ENCODE data around the gene YIPF2.
A peak's percentile ranks its signal among the peaks of the same experiment; 100 is the strongest.

Gene YIPF2

DNA sequence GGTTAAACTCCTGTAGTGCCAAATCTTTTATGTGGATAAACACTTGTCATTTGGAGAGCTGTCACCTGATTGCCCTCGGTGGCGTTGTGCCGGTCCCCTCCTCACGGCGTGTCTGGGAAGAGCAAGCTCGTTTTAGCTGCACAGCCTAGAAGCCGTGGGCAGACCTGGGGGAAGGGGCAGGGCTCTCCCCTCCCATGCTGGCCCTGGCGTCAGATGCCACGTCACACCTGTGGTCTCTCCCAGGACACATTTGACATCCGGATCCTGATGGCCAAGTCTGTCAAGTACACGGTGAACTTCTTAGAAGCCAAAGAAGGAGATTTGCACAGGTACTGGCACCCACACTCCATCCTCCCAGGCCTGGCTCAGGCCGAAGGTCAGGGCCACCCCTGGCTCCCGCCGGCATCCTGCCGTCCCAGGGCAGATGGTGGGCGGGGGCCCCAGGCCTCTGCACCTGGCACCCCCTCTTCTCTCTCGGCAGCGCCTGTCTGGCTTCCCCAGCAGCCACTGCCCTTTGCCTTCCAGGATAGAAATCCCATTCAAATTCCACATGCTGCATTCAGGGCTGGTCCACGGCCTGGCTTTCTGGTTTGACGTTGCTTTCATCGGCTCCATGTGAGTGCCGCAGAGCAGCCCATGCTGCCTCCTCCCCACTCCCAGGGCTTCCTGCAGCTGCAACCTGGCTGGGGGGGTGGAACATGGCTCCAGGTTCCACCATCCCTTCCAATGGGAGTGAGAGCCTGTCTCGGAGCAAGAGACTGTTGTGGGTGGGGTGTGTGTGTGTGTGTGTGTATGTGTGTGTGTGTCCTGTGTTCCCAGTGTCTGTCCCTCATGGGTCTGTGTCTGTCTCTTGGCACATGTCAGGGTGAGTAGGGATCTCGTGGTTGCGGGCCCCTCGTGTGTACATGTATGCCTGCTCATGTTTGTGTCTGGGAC lies 8.8 kb downstream of the YIPF2 start:
- Histone ChIP-seq H3K9me3 (replicated peaks; ENCODE audit: low read length) (no peaks in the 10 kb centered on the region), H3K4me1 (ENCODE audit: control insufficient read depth, insufficient read depth, low read length) (peaks cover 16% of the 10 kb centered on the region), H3K4me2 (ENCODE audit: low read length) (no peak overlapping the region), H3K36me3 (ENCODE audit: insufficient read depth, low read length) (peaks cover 50% of the 10 kb centered on the region), H3K4me3 (ENCODE audit: low read length) (no peak overlapping the region), H3K9ac (ENCODE audit: low read depth, low read length) (no peak overlapping the region), H3K27me3 (ENCODE audit: control insufficient read depth, insufficient read depth, low read length) (no peaks in the 10 kb centered on the region)

- H3K4me2 ChIP-seq (ENCODE audit: low read length), result no peak overlapping the region
- no peak overlapping the region for H3K4me3 ChIP-seq (ENCODE audit: low read length)
- H3K36me3 ChIP-seq (ENCODE audit: insufficient read depth, low read length), result peaks cover 47% of the 10 kb centered on the region
- no peak overlapping the region for H3K9ac ChIP-seq (ENCODE audit: low read depth, low read length)
- no peaks in the 10 kb centered on the region for H3K9me3 ChIP-seq (replicated peaks; ENCODE audit: low read length)
- peaks cover 16% of the 10 kb centered on the region for H3K4me1 ChIP-seq (ENCODE audit: control insufficient read depth, insufficient read depth, low read length)
- no peaks in the 10 kb centered on the region for H3K27me3 ChIP-seq (ENCODE audit: control insufficient read depth, insufficient read depth, low read length)
Observed at GRCh38 chr19:10918359-10918758, 10.1 kb downstream of the YIPF2 start.

GRCh38 chr19:10916602-10917001 lies 11.8 kb downstream of the YIPF2 start:
- peaks cover 48% of the 10 kb centered on the region for H3K36me3 ChIP-seq (ENCODE audit: insufficient read depth, low read length)
- no peak overlapping the region for H3K9ac ChIP-seq (ENCODE audit: low read depth, low read length)
- H3K4me1 ChIP-seq (ENCODE audit: control insufficient read depth, insufficient read depth, low read length), result peaks cover 16% of the 10 kb centered on the region
- H3K9me3 ChIP-seq (replicated peaks; ENCODE audit: low read length), result no peaks in the 10 kb centered on the region
- no peaks in the 10 kb centered on the region for H3K27me3 ChIP-seq (ENCODE audit: control insufficient read depth, insufficient read depth, low read length)
- H3K4me3 ChIP-seq (ENCODE audit: low read length), result no peak overlapping the region
- H3K4me2 ChIP-seq (ENCODE audit: low read length), result no peak overlapping the region

- H3K9me3 ChIP-seq (replicated peaks; ENCODE audit: low read length), result no peaks in the 10 kb centered on the region
- no peak overlapping the region for H3K4me3 ChIP-seq (ENCODE audit: low read length)
- peaks cover 49% of the 10 kb centered on the region for H3K36me3 ChIP-seq (ENCODE audit: insufficient read depth, low read length)
- peaks cover 16% of the 10 kb centered on the region for H3K4me1 ChIP-seq (ENCODE audit: control insufficient read depth, insufficient read depth, low read length)
- no peaks in the 10 kb centered on the region for H3K27me3 ChIP-seq (ENCODE audit: control insufficient read depth, insufficient read depth, low read length)
- H3K4me2 ChIP-seq (ENCODE audit: low read length), result peak overlapping the region; percentile 46
- H3K9ac ChIP-seq (ENCODE audit: low read depth, low read length), result no peak overlapping the region
Observed at GRCh38 chr19:10915130-10916091, 13.0 kb downstream of the YIPF2 start.

DNA sequence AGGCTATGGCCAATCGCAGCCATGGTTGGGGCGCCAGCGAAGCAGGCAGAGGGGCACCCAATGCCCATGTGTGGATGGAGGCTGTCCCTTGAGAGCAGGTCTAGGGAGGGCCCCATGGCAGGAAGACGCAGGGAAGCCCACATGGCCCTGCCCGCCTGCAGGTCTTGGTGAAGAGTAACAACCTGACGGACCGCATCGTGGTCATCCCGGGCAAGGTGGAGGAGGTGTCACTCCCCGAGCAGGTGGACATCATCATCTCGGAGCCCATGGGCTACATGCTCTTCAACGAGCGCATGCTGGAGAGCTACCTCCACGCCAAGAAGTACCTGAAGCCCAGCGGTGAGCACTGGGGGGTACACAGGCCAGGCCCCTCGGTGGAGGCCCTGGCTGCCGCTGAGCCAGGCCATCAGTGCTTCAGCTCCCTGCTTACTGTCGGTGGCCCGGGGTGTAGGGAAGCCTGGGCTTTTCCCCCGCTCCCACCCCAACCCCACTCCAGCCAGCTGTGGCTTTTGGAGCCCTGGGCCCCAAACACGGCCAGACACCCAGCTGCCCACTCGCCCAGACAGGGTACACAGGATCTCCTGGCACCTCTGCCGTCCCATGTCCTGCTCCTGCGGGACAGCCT lies 14.6 kb downstream of the YIPF2 start:
- Histone ChIP-seq H3K27me3 (ENCODE audit: control insufficient read depth, insufficient read depth, low read length) (no peaks in the 10 kb centered on the region), H3K36me3 (ENCODE audit: insufficient read depth, low read length) (peaks cover 45% of the 10 kb centered on the region), H3K4me3 (ENCODE audit: low read length) (no peak overlapping the region), H3K9ac (ENCODE audit: low read depth, low read length) (no peak overlapping the region), H3K4me2 (ENCODE audit: low read length) (no peak overlapping the region), H3K9me3 (replicated peaks; ENCODE audit: low read length) (no peaks in the 10 kb centered on the region), H3K4me1 (ENCODE audit: control insufficient read depth, insufficient read depth, low read length) (peaks cover 16% of the 10 kb centered on the region)

DNA sequence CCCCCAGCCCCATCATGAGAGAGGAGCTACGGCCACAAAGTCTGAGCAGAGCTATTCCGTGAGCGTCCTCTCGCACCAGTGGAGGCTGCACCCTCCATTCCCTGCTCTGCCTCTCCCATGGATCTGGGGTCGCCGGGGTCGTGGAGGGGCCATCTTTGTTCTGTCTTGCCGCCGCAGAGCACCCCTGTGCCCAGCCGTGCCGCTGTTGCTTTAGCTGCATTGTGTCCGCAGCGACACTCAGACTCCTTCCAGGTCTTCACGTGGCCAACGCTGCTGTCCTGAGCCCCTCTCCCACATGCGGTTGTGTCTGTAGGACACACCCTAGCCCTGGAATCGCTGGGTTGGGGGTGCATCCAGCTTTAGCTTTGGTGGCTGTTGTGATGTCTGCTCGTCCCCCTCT lies 15.8 kb downstream of the YIPF2 start:
- Histone ChIP-seq H3K4me1 (ENCODE audit: control insufficient read depth, insufficient read depth, low read length) (peaks cover 16% of the 10 kb centered on the region), H3K4me2 (ENCODE audit: low read length) (no peak overlapping the region), H3K36me3 (ENCODE audit: insufficient read depth, low read length) (peaks cover 49% of the 10 kb centered on the region), H3K4me3 (ENCODE audit: low read length) (no peak overlapping the region), H3K9me3 (replicated peaks; ENCODE audit: low read length) (no peaks in the 10 kb centered on the region), H3K27me3 (ENCODE audit: control insufficient read depth, insufficient read depth, low read length) (no peaks in the 10 kb centered on the region), H3K9ac (ENCODE audit: low read depth, low read length) (no peak overlapping the region)

- peaks cover 16% of the 10 kb centered on the region for H3K4me1 ChIP-seq (ENCODE audit: control insufficient read depth, insufficient read depth, low read length)
- no peak overlapping the region for H3K9ac ChIP-seq (ENCODE audit: low read depth, low read length)
- no peak overlapping the region for H3K4me3 ChIP-seq (ENCODE audit: low read length)
- H3K9me3 ChIP-seq (replicated peaks; ENCODE audit: low read length), result no peaks in the 10 kb centered on the region
- H3K4me2 ChIP-seq (ENCODE audit: low read length), result no peak overlapping the region
- H3K27me3 ChIP-seq (ENCODE audit: control insufficient read depth, insufficient read depth, low read length), result no peaks in the 10 kb centered on the region
- peaks cover 49% of the 10 kb centered on the region for H3K36me3 ChIP-seq (ENCODE audit: insufficient read depth, low read length)
Observed at GRCh38 chr19:10911579-10912363, 16.7 kb downstream of the YIPF2 start.

GRCh38 chr19:10908380-10908960 lies 20.0 kb downstream of the YIPF2 start:
- H3K4me2 ChIP-seq (ENCODE audit: low read length), result no peak overlapping the region
- no peak overlapping the region for H3K9ac ChIP-seq (ENCODE audit: low read depth, low read length)
- peaks cover 36% of the 10 kb centered on the region for H3K36me3 ChIP-seq (ENCODE audit: insufficient read depth, low read length)

GRCh38 chr19:10907925-10908324 lies 20.5 kb downstream of the YIPF2 start:
- no peak overlapping the region for H3K4me2 ChIP-seq (ENCODE audit: low read length)
- H3K9me3 ChIP-seq (replicated peaks; ENCODE audit: low read length), result no peaks in the 10 kb centered on the region
- H3K4me3 ChIP-seq (ENCODE audit: low read length), result no peak overlapping the region
- peaks cover 35% of the 10 kb centered on the region for H3K36me3 ChIP-seq (ENCODE audit: insufficient read depth, low read length)
- no peaks in the 10 kb centered on the region for H3K4me1 ChIP-seq (ENCODE audit: control insufficient read depth, insufficient read depth, low read length)
- H3K27me3 ChIP-seq (ENCODE audit: control insufficient read depth, insufficient read depth, low read length), result no peaks in the 10 kb centered on the region
- no peak overlapping the region for H3K9ac ChIP-seq (ENCODE audit: low read depth, low read length)

More at GRCh38 chr19:10908380-10908960, 20.0 kb downstream of the YIPF2 start:
- Histone ChIP-seq H3K9me3 (replicated peaks; ENCODE audit: low read length) (no peaks in the 10 kb centered on the region), H3K4me1 (ENCODE audit: control insufficient read depth, insufficient read depth, low read length) (no peaks in the 10 kb centered on the region), H3K4me3 (ENCODE audit: low read length) (no peak overlapping the region), H3K27me3 (ENCODE audit: control insufficient read depth, insufficient read depth, low read length) (no peaks in the 10 kb centered on the region)

GRCh38 chr19:10899151-10899653 lies 29.2 kb downstream of the YIPF2 start:
- Histone ChIP-seq H3K4me3 (ENCODE audit: low read length) (no peak overlapping the region), H3K9me3 (replicated peaks; ENCODE audit: low read length) (no peaks in the 10 kb centered on the region), H3K4me2 (ENCODE audit: low read length) (no peak overlapping the region), H3K27me3 (ENCODE audit: control insufficient read depth, insufficient read depth, low read length) (no peaks in the 10 kb centered on the region), H3K36me3 (ENCODE audit: insufficient read depth, low read length) (no peaks in the 10 kb centered on the region), H3K9ac (ENCODE audit: low read depth, low read length) (no peak overlapping the region), H3K4me1 (ENCODE audit: control insufficient read depth, insufficient read depth, low read length) (peaks cover 24% of the 10 kb centered on the region)

Data from skeletal muscle satellite cell (primary cell).